ENCODE results near the gene RTEL1.

The RTEL1 gene

DNA sequence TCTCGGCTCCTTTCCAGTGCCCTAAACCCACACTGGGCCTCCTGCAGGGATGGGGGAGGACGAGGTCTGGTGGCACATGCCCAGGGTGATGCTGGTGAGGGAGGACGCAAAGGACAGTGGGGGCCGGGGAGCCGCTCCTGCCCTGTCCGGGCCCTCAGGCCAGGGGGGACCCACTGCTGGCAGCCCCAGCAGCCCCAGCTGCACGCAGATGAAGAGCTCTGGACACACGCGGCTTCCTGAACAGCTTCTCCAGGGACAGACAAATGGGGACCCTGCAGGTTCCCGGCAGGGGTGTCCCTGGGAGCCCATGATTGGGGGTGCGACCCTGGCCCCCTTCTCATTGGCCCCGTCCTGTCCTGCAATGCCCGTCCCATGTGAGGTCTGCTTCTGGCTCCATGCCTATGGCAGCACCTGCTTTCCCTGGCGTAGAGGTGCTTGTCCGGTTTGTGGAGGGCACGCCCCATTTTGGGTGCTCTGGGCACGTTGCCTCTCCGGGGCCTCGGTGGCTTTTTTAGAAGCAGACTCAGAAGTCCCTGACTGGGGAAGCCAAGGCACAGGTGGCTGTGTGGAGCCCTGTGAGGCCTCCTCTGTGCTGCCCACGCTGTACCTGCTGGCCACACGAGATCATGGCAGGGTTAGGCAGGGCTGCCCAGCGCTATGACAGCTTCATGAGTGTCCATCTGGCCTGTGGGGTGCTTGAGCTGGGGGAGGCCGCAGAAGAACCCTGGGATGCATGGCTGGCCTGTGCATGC, 22.9 kb downstream of the RTEL1 start:
- Histone ChIP-seq H3K9ac (ENCODE audit: low read depth, low read length) (no peak overlapping the region), H3K27ac (ENCODE audit: low read length) (no peak overlapping the region)

DNA sequence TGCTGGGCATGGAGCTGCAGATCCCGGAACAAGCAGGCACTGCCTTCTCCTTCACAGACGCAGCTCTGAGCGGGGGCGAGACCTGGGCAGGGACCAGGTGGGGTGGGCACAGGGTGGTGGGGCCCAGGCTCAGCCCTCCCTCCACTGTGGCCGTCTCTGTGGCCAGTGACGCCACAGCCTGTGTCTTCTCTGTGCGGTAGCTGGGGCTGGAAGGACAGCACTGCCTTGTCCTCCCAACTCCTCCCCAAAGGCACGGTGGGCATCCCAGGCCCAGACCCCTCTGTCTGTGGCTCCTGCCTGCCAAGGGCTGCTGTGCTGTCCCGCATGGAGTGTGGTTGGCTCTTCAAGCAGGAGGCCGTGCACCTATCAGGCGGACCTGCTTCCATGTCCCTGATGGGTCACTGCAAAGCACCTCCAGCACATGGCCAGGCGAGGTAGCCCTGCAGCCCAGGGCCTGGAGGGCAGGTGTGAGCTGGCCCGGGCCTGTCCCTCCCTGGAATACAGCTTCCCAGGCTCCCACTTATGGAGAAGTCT, 23.6 kb downstream of the RTEL1 start:
- no peak overlapping the region for H3K9ac ChIP-seq (ENCODE audit: low read depth, low read length)
- TF ChIP-seq EZH2 (IDR thresholded peaks at IDR 0.05; ENCODE audit: borderline replicate concordance, low read depth, low read length, severe bottlenecking), result no peak
- TF ChIP-seq, protein P1, sequence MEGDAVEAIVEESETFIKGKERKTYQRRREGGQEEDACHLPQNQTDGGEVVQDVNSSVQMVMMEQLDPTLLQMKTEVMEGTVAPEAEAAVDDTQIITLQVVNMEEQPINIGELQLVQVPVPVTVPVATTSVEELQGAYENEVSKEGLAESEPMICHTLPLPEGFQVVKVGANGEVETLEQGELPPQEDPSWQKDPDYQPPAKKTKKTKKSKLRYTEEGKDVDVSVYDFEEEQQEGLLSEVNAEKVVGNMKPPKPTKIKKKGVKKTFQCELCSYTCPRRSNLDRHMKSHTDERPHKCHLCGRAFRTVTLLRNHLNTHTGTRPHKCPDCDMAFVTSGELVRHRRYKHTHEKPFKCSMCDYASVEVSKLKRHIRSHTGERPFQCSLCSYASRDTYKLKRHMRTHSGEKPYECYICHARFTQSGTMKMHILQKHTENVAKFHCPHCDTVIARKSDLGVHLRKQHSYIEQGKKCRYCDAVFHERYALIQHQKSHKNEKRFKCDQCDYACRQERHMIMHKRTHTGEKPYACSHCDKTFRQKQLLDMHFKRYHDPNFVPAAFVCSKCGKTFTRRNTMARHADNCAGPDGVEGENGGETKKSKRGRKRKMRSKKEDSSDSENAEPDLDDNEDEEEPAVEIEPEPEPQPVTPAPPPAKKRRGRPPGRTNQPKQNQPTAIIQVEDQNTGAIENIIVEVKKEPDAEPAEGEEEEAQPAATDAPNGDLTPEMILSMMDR (IDR thresholded peaks at IDR 0.05; ENCODE audit: borderline replicate concordance, extremely low read depth, low read length, poor library complexity, severe bottlenecking), result no peak

More for the DNA sequence above, 22.9 kb downstream of the RTEL1 start:
- Histone ChIP-seq H3K9me3 (ENCODE audit: insufficient read depth, low read length, severe bottlenecking) (no peaks in the 10 kb centered on the region), H2AFZ (ENCODE audit: low read depth, low read length) (no peak overlapping the region), H3K4me1 (ENCODE audit: insufficient read depth, low read length) (no peaks in the 10 kb centered on the region), H4K20me1 (ENCODE audit: insufficient read depth, low read length) (peaks cover 21% of the 10 kb centered on the region), H3K27me3 (ENCODE audit: insufficient read depth, low read length, poor library complexity) (no peaks in the 10 kb centered on the region), H3K36me3 (ENCODE audit: insufficient read depth, low read length) (peaks cover 63% of the 10 kb centered on the region), H3K4me2 (ENCODE audit: insufficient read depth, low read length) (no peak overlapping the region), H3K4me3 (ENCODE audit: low read depth in 1 of 2, low read length in 2 of 2) (no peak overlapping the region), H3K79me2 (ENCODE audit: insufficient read depth, low read length) (no peaks in the 10 kb centered on the region)
- DNase-seq, result no peak
- no peak for TF ChIP-seq EZH2 (IDR thresholded peaks at IDR 0.05; ENCODE audit: borderline replicate concordance, low read depth, low read length, severe bottlenecking)
- TF ChIP-seq, protein P1 (IDR thresholded peaks at IDR 0.05; ENCODE audit: borderline replicate concordance, extremely low read depth, low read length, poor library complexity, severe bottlenecking), result no peak
- no peak for ATAC-seq (ENCODE audit: insufficient read depth, low read depth)

DNA sequence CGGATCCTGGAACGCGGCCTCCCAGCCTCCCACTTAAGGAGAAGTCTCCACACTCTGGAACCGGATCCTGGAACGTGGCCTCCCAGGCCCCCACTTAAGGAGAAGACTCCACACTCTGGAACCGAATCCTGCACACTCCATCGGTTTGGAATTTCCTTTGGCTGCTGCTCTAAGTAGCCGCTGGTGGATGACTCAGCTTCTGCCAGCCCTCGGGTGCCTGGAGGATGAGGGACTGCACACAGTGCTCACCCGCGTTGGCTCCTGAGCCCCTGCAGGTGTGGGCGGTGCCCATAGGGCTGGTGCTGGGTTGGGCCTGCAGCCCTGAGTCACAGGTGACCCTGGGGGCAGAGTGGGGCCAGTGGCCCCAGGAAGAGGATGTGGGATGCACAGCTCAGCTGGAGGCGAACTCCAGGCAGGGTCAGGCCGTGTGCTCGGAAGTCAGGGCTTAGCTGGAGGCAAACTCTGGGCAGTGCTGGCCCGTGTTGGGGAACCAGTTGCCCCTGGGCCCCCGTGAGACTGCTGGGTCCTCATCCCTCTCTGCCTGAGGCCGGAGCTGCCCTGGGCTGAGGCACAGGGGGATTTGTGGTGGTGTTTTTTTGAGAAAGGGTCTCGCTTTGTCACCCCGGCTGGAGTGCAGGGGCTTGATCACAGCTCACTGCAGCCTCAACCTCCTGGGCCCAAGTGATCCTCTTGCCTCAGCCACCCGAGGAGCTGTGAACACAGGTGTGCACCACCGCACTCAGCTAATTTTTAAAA, 24.4 kb downstream of the RTEL1 start:
- TF ChIP-seq, protein P1 (IDR thresholded peaks at IDR 0.05; ENCODE audit: borderline replicate concordance, extremely low read depth, low read length, poor library complexity, severe bottlenecking), result no peak
- TF ChIP-seq EZH2 (IDR thresholded peaks at IDR 0.05; ENCODE audit: borderline replicate concordance, low read depth, low read length, severe bottlenecking), result no peak
- Histone ChIP-seq H2AFZ (ENCODE audit: low read depth, low read length) (no peak overlapping the region), H3K9me3 (ENCODE audit: insufficient read depth, low read length, severe bottlenecking) (no peaks in the 10 kb centered on the region), H3K9ac (ENCODE audit: low read depth, low read length) (no peak overlapping the region), H3K27me3 (ENCODE audit: insufficient read depth, low read length, poor library complexity) (no peaks in the 10 kb centered on the region), H3K4me3 (ENCODE audit: low read depth in 1 of 2, low read length in 2 of 2) (no peak overlapping the region), H3K79me2 (ENCODE audit: insufficient read depth, low read length) (no peaks in the 10 kb centered on the region), H4K20me1 (ENCODE audit: insufficient read depth, low read length) (peaks cover 21% of the 10 kb centered on the region), H3K27ac (ENCODE audit: low read length) (no peak overlapping the region), H3K36me3 (ENCODE audit: insufficient read depth, low read length) (peaks cover 50% of the 10 kb centered on the region), H3K4me2 (ENCODE audit: insufficient read depth, low read length) (no peak overlapping the region), H3K4me1 (ENCODE audit: insufficient read depth, low read length) (no peaks in the 10 kb centered on the region)
- DNase-seq (no peak), ATAC-seq (ENCODE audit: insufficient read depth, low read depth) (peak; percentile 30; the same call in 1 of the 3 replicates)

More for the DNA sequence above, 23.6 kb downstream of the RTEL1 start:
- ATAC-seq (ENCODE audit: insufficient read depth, low read depth), result no peak; the same call in 2 of the 3 replicates
- Histone ChIP-seq H3K27me3 (ENCODE audit: insufficient read depth, low read length, poor library complexity) (no peaks in the 10 kb centered on the region), H3K4me3 (ENCODE audit: low read depth in 1 of 2, low read length in 2 of 2) (no peak overlapping the region), H3K4me2 (ENCODE audit: insufficient read depth, low read length) (no peak overlapping the region), H3K4me1 (ENCODE audit: insufficient read depth, low read length) (no peaks in the 10 kb centered on the region), H3K79me2 (ENCODE audit: insufficient read depth, low read length) (no peaks in the 10 kb centered on the region), H3K36me3 (ENCODE audit: insufficient read depth, low read length) (peaks cover 58% of the 10 kb centered on the region), H2AFZ (ENCODE audit: low read depth, low read length) (no peak overlapping the region), H3K9me3 (ENCODE audit: insufficient read depth, low read length, severe bottlenecking) (no peaks in the 10 kb centered on the region), H4K20me1 (ENCODE audit: insufficient read depth, low read length) (peaks cover 21% of the 10 kb centered on the region), H3K27ac (ENCODE audit: low read length) (no peak overlapping the region)
- DNase-seq, result no peak

All from DND-41 (cell line).